ENCODE data around the gene RNF149. TPM values are rescaled to one million over a fixed set of nuclear protein-coding genes. Genes with fewer than 3 reads are reported as not detected.

Gene RNF149
- total RNA-seq, 4 donors from 2014 or later: 17.4 to 105 (median 82.0) TPM

GRCh38 chr2:101234169-101234938, 74.1 kb downstream of the RNF149 start:
- intact Hi-C loops (cut with DNase I; ENCODE audit: low total_unique reads): no loop called here
- no peak for DNase-seq
- Histone ChIP-seq H3K4me1 (no peaks in the 10 kb centered on the region), H3K36me3 (no peaks in the 10 kb centered on the region), H3K27ac (no peak overlapping the region), H3K4me3 (no peak overlapping the region), H3K9me3 (no peaks in the 10 kb centered on the region), H3K27me3 (no peaks in the 10 kb centered on the region)
- TF ChIP-seq, protein P1, sequence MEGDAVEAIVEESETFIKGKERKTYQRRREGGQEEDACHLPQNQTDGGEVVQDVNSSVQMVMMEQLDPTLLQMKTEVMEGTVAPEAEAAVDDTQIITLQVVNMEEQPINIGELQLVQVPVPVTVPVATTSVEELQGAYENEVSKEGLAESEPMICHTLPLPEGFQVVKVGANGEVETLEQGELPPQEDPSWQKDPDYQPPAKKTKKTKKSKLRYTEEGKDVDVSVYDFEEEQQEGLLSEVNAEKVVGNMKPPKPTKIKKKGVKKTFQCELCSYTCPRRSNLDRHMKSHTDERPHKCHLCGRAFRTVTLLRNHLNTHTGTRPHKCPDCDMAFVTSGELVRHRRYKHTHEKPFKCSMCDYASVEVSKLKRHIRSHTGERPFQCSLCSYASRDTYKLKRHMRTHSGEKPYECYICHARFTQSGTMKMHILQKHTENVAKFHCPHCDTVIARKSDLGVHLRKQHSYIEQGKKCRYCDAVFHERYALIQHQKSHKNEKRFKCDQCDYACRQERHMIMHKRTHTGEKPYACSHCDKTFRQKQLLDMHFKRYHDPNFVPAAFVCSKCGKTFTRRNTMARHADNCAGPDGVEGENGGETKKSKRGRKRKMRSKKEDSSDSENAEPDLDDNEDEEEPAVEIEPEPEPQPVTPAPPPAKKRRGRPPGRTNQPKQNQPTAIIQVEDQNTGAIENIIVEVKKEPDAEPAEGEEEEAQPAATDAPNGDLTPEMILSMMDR (IDR thresholded peaks at IDR 0.05): no peak
- TF ChIP-seq POLR2A (IDR thresholded peaks at IDR 0.05): no peak

- Histone ChIP-seq H3K4me1 (no peaks in the 10 kb centered on the region), H3K36me3 (no peaks in the 10 kb centered on the region), H3K4me3 (no peak overlapping the region), H3K9me3 (no peaks in the 10 kb centered on the region), H3K27ac (no peak overlapping the region), H3K27me3 (no peaks in the 10 kb centered on the region)
- TF ChIP-seq, protein P1 (IDR thresholded peaks at IDR 0.05): no peak
- TF ChIP-seq POLR2A (IDR thresholded peaks at IDR 0.05): no peak
- intact Hi-C loops (cut with DNase I; ENCODE audit: low total_unique reads): no loop called here
- no peak for DNase-seq
These were observed 75.7 kb downstream of the RNF149 start for GRCh38 chr2:101232770-101233169.

DNA sequence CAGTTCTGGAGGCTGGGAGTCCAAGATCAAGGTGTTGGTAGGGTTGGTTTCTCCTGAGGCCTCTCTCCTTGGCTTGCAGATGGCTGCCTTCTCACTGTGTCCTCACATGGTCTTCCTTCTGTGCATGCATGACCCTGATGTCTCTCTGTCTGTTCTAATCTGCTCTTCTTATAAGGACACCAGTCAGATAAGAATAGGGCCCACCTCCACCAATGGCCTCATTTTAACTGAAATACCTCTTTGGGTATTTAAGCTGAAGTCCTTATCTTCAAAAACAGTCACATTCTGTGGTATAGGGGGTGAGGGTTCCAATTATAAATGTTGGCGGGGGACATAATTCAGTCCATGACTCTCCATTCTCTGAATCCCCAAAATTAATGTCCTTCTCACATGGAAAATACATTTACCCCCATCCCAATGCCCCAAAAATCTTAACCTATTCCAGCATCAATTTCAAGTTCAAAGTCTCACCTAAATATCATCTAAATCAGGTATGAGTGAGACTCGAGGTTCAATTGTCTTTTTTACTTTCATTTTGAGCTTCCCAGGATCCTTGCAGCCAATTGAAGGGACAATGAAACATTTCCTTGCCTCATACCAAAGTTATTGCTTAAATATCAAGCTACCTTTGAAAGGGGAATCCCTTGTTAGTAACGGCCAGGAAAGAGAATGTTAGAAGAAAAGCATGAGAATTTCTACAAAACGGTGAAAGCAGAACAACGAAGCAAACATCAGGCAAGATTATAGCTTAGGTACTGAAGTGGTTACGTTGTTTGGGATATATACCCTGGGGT, 76.4 kb downstream of the RNF149 start:
- intact Hi-C loops (cut with DNase I; ENCODE audit: low total_unique reads): no loop called here
- Histone ChIP-seq H3K27me3 (no peaks in the 10 kb centered on the region), H3K4me1 (no peaks in the 10 kb centered on the region), H3K9me3 (no peaks in the 10 kb centered on the region), H3K4me3 (no peak overlapping the region), H3K36me3 (no peaks in the 10 kb centered on the region), H3K27ac (no peak overlapping the region)
- TF ChIP-seq, protein P1 (IDR thresholded peaks at IDR 0.05): no peak
- TF ChIP-seq POLR2A (IDR thresholded peaks at IDR 0.05): no peak
- no peak for DNase-seq

GRCh38 chr2:101231240-101231639, 77.3 kb downstream of the RNF149 start:
- DNase-seq: no peak
- no peak overlapping the region for H3K4me3 ChIP-seq
- TF ChIP-seq POLR2A (IDR thresholded peaks at IDR 0.05): no peak
- TF ChIP-seq, protein P1 (IDR thresholded peaks at IDR 0.05): no peak
- H3K4me1 ChIP-seq: no peaks in the 10 kb centered on the region
- H3K36me3 ChIP-seq: no peaks in the 10 kb centered on the region
- intact Hi-C loops (cut with DNase I; ENCODE audit: low total_unique reads): no loop called here
- no peaks in the 10 kb centered on the region for H3K27me3 ChIP-seq
- H3K27ac ChIP-seq: no peak overlapping the region
- H3K9me3 ChIP-seq: no peaks in the 10 kb centered on the region

GRCh38 chr2:101230541-101231001, 77.9 kb downstream of the RNF149 start:
- TF ChIP-seq, protein P1 (IDR thresholded peaks at IDR 0.05): no peak
- no peak for TF ChIP-seq POLR2A (IDR thresholded peaks at IDR 0.05)

More at GRCh38 chr2:101230541-101231001, 77.9 kb downstream of the RNF149 start:
- no peak overlapping the region for H3K4me3 ChIP-seq
- H3K36me3 ChIP-seq: no peaks in the 10 kb centered on the region
- H3K9me3 ChIP-seq: no peaks in the 10 kb centered on the region
- no peaks in the 10 kb centered on the region for H3K4me1 ChIP-seq
- H3K27ac ChIP-seq: no peak overlapping the region
- no peaks in the 10 kb centered on the region for H3K27me3 ChIP-seq
- intact Hi-C loops (cut with DNase I; ENCODE audit: low total_unique reads): no loop called here
- DNase-seq: no peak
